HG03469 (cell line): Measurements from ENCODE around the gene MINK1.

Experiments
- ATAC-seq: cut with Tn5 transposase; IDR thresholded peaks from one replicate; pipeline ENCODE4 v1.9.1; 2021; ENCODE audit warnings: mild to moderate bottlenecking, moderate library complexity, moderate number of reproducible peaks; ENCODE audit not compliant: unreplicated experiment

Gene MINK1

GRCh38 chr17:4945176-4945943 is 112.2 kb downstream of the MINK1 start:
- no peak for ATAC-seq

GRCh38 chr17:4945944-4946280 is 112.8 kb downstream of the MINK1 start:
- ATAC-seq: no peak

GRCh38 chr17:4946312-4946976 is 113.3 kb downstream of the MINK1 start:
- no peak for ATAC-seq

- ATAC-seq: no peak
Measured at GRCh38 chr17:4947010-4947410, 113.9 kb downstream of the MINK1 start.
